Natural killer cell (primary cell): ENCODE data around the gene ATP8A1. TPM values are rescaled to one million over a fixed set of nuclear protein-coding genes. Genes with fewer than 3 reads are reported as not detected.

Experiments used
- ATAC-seq, 3 donors: fragments of 150-1000 bp in 2 of 3; fragments of 200-7000 bp in 1 of 3; cut with Tn5 transposase; 1 replicate in 1 of 3; 2 replicates in 2 of 3; pipeline ENCODE4 v1.10.0; 2021; ENCODE audit warnings: mild to moderate bottlenecking in 2 of 3, moderate library complexity in 2 of 3
- DNase-seq, 2 donors: peaks; one replicate each; pipeline versions ENCODE4 v3.0.0 to v3.0.0-alpha.2; 2013 to 2021; ENCODE audit warnings: mixed read lengths in 1 of 2
- H3K27ac ChIP-seq: one replicate; pipeline ENCODE4 v1.5.1; 2013; ENCODE audit warnings: mild to moderate bottlenecking, low read length
- H3K27me3 ChIP-seq: one replicate; pipeline ENCODE4 v1.6.1; 2013; ENCODE audit warnings: low read length; ENCODE audit not compliant: control insufficient read depth, insufficient read depth
- H3K36me3 ChIP-seq: one replicate; pipeline ENCODE4 v1.6.1; 2013; ENCODE audit warnings: low read length; ENCODE audit not compliant: control insufficient read depth, insufficient read depth
- H3K4me1 ChIP-seq: one replicate; pipeline ENCODE4 v1.6.1; 2013; ENCODE audit warnings: low read length; ENCODE audit not compliant: control insufficient read depth, insufficient read depth
- H3K4me3 ChIP-seq: one replicate; pipeline ENCODE4 v1.5.1; 2013; ENCODE audit warnings: low read length
- H3K9me3 ChIP-seq: one replicate; pipeline ENCODE4 v1.6.1; 2013; ENCODE audit warnings: low read length; ENCODE audit not compliant: control insufficient read depth, insufficient read depth
- H3K27ac Mint-ChIP-seq, 2 donors: one replicate each; pipeline ENCODE4 v1.8.0; 2022; ENCODE audit warnings: mild to moderate bottlenecking in 2 of 2, mixed read lengths in 2 of 2, moderate library complexity in 1 of 2
- H3K27me3 Mint-ChIP-seq, 2 donors: one replicate each; pipeline ENCODE4 v1.8.0; 2022; ENCODE audit warnings: low read depth in 2 of 2, mixed read lengths in 2 of 2
- H3K36me3 Mint-ChIP-seq: one replicate; pipeline ENCODE4 v1.8.0; 2022; ENCODE audit warnings: mixed read lengths
- H3K4me1 Mint-ChIP-seq, 2 donors: one replicate each; pipeline ENCODE4 v1.8.0; 2022; ENCODE audit warnings: mixed read lengths in 2 of 2
- H3K4me3 Mint-ChIP-seq: one replicate; pipeline ENCODE4 v1.8.0; 2022; ENCODE audit warnings: mild to moderate bottlenecking, moderate library complexity, mixed read lengths
- H3K9me3 Mint-ChIP-seq, 2 donors: one replicate each; pipeline ENCODE4 v1.8.0; 2022; ENCODE audit warnings: mixed read lengths in 2 of 2
- CTCF ChIP-seq: fragments of 200-600 bp; IDR thresholded peaks from one replicate; pipeline ENCODE4 v1.8.0; 2022; ENCODE audit warnings: antibody characterized with exemption
- WGBS: methylation state at CpG from one replicate; pipeline ENCODE4 v1.1.7; 2013; ENCODE audit warnings: missing lambda C conversion rate; ENCODE audit not compliant: insufficient coverage; 5-methylcytosine and 5-hydroxymethylcytosine counted together
- intact Hi-C: fragments of 100-400 bp; cut with micrococcal nuclease; formaldehyde crosslinking; loops from one replicate; pipeline ENCODE4 v1.14.2; 2022
- total RNA-seq, 4 donors: library from RNA; stranded (reverse); fragments of 120-200 nt in 1 of 4; gene quantifications; one replicate each; pipeline versions ENCODE4 v1.2.3 to v1.2.4, GENCODE V29; 2013 to 2022

The ATP8A1 gene
- total RNA-seq, 3 donors from 2014 or later (not counting 1 experiment from before 2014, with no cell fraction given) = 84.8 to 156 (median 147) TPM

GRCh38 chr4:42637104-42637503 lies 19.8 kb downstream of the ATP8A1 start:
- Histone ChIP-seq H3K4me3 (no peak overlapping the region), H3K27ac (no peak overlapping the region), H3K4me1 (peaks cover 15% of the 10 kb centered on the region), H3K9me3 (no peaks in the 10 kb centered on the region), H3K27me3 (no peaks in the 10 kb centered on the region), H3K36me3 (no peaks in the 10 kb centered on the region)
- DNase-seq (no peak), ATAC-seq (no peak)
- intact Hi-C loops = no loop called here
- Mint-ChIP-seq H3K4me1 (peaks cover 77 to 85% of the 10 kb centered on the region in 2 donors), H3K36me3 (no peaks in the 10 kb centered on the region), H3K9me3 (no peaks in the 10 kb centered on the region), H3K27ac (peak overlapping the region in 1 of 2 donors; percentile 58), H3K4me3 (no peak overlapping the region), H3K27me3 (no peaks in the 10 kb centered on the region)
- 90% methylated on average over 3 of the region's 3 CpGs for WGBS
- TF ChIP-seq CTCF = no peak

DNA sequence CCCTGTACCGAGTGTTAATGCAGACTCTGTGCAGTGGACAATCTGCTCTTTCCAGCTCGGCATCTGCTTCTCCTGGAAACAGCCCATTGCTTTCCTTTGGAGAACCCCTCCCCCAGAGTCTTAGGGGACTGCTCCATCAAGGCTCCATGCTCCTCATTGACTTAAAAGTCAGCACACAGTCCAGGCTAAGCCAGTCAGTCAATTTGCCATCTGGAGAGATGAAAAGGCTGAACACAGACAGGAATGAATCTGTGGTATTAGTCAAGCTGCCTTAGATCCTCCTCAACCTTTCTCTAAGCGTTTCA lies 20.3 kb downstream of the ATP8A1 start:
- H3K4me1 ChIP-seq = peaks cover 12% of the 10 kb centered on the region
- peak overlapping the region in 1 of 2 donors; percentile 50 for H3K27ac Mint-ChIP-seq

DNA sequence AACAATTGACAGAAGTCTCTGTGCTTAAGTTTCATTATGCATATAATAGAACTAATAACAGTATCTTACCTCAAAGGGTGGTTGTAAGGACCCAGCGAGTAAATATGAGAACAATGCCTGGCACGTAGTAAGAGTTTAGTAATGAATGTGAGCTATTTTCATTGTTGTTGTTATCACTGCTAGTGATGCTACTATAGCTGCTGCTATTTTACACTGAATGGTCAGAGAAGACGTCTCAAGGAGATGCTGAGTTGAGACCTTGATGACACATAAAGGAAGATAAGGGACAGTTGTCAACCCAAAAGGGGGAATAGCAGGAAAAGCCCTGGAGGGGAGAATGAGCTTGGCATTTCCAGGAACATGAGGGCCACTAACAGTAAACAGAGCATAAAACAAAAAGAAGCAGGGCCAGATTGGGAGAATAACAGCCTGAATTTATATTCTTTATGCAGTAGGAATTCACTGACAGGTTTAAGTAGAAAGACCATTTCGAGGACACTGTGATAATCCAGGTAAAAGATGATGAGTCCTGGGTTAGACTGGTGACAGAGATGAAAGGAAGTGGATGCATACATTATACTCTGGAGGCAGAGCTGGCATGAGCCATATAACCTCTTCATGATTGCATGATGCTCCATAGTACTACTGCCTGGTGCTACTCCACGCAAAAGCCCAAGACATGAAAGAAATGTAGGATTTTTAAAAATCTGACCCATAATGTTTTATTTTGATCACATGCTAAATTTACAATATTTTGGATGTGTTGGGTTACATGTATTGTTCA lies 23.1 kb downstream of the ATP8A1 start:
- no peak overlapping the region for H3K4me3 ChIP-seq
- H3K4me1 ChIP-seq = peaks cover 9% of the 10 kb centered on the region
- Mint-ChIP-seq H3K27me3 (no peaks in the 10 kb centered on the region), H3K9me3 (no peaks in the 10 kb centered on the region), H3K4me1 (peaks cover 74 to 80% of the 10 kb centered on the region in 2 donors), H3K27ac (peak overlapping the region in 1 of 2 donors; percentile 32), H3K4me3 (no peak overlapping the region), H3K36me3 (no peaks in the 10 kb centered on the region)
- no peak for DNase-seq
- H3K27me3 ChIP-seq = no peaks in the 10 kb centered on the region
- TF ChIP-seq CTCF = no peak
- no peaks in the 10 kb centered on the region for H3K36me3 ChIP-seq
- 74% methylated on average over 5 of the region's 5 CpGs for WGBS
- no peak for ATAC-seq
- intact Hi-C loops = no loop called here
- H3K27ac ChIP-seq = peak overlapping the region; percentile 4
- no peaks in the 10 kb centered on the region for H3K9me3 ChIP-seq

More for the DNA sequence above, 20.3 kb downstream of the ATP8A1 start:
- Mint-ChIP-seq H3K27me3 (no peaks in the 10 kb centered on the region), H3K36me3 (no peaks in the 10 kb centered on the region), H3K4me3 (no peak overlapping the region), H3K9me3 (no peaks in the 10 kb centered on the region), H3K4me1 (peaks cover 77 to 85% of the 10 kb centered on the region in 2 donors)
- Histone ChIP-seq H3K4me3 (no peak overlapping the region), H3K27ac (no peak overlapping the region), H3K9me3 (no peaks in the 10 kb centered on the region), H3K27me3 (no peaks in the 10 kb centered on the region), H3K36me3 (no peaks in the 10 kb centered on the region)
- no peak for ATAC-seq
- 94% methylated on average over 2 of the region's 3 CpGs for WGBS
- no peak for DNase-seq
- intact Hi-C loops = no loop called here
- TF ChIP-seq CTCF = no peak
